ENCODE measurements around the gene CAMK2A.

The CAMK2A gene

GRCh38 chr5:150190987-150191386 is 98.6 kb downstream of the CAMK2A start:
- H3K27me3 Mint-ChIP-seq, result peaks cover 69% of the 10 kb centered on the region
- H3K9me3 Mint-ChIP-seq, result no peaks in the 10 kb centered on the region
- ATAC-seq (replicated peaks; ENCODE audit: extremely low read depth, poor library complexity, severe bottlenecking), result no peak
- H3K27ac Mint-ChIP-seq (ENCODE audit: low read depth), result no peak overlapping the region
- no peaks in the 10 kb centered on the region for H3K4me1 Mint-ChIP-seq
- DNase-seq (ENCODE audit: low spot score in 2 of 2), result no peak
- no peaks in the 10 kb centered on the region for H3K36me3 Mint-ChIP-seq (ENCODE audit: insufficient read depth)
- no peak overlapping the region for H3K4me3 Mint-ChIP-seq

- Mint-ChIP-seq H3K27ac (ENCODE audit: low read depth) (no peak overlapping the region), H3K4me3 (no peak overlapping the region), H3K36me3 (ENCODE audit: insufficient read depth) (no peaks in the 10 kb centered on the region), H3K4me1 (no peaks in the 10 kb centered on the region), H3K9me3 (no peaks in the 10 kb centered on the region), H3K27me3 (peaks cover 65% of the 10 kb centered on the region)
- DNase-seq (ENCODE audit: low spot score in 2 of 2) (no peak), ATAC-seq (replicated peaks; ENCODE audit: extremely low read depth, poor library complexity, severe bottlenecking) (no peak)
Measured at GRCh38 chr5:150190503-150190979, 99.0 kb downstream of the CAMK2A start.

- Mint-ChIP-seq H3K27me3 (peaks cover 59% of the 10 kb centered on the region), H3K36me3 (ENCODE audit: insufficient read depth) (no peaks in the 10 kb centered on the region), H3K4me1 (no peaks in the 10 kb centered on the region), H3K9me3 (no peaks in the 10 kb centered on the region), H3K27ac (ENCODE audit: low read depth) (no peak within 1 kb of the TSS), H3K4me3 (no peak within 1 kb of the TSS)
- DNase-seq (ENCODE audit: low spot score in 2 of 2) (no peak), ATAC-seq (replicated peaks; ENCODE audit: extremely low read depth, poor library complexity, severe bottlenecking) (no peak)
Measured at GRCh38 chr5:150189728-150190502, 99.7 kb downstream of the CAMK2A start, which contains the start of gene SLC6A7. TSS of gene SLC6A7 (plus strand) at chr5:150190062. CDS start at chr5:150190328, 266 bp downstream.

GRCh38 chr5:150189326-150189725 is 100.2 kb downstream of the CAMK2A start:
- no peaks in the 10 kb centered on the region for H3K9me3 Mint-ChIP-seq

GRCh38 chr5:150188146-150188842 is 101.3 kb downstream of the CAMK2A start:
- DNase-seq (ENCODE audit: low spot score in 2 of 2) (no peak), ATAC-seq (replicated peaks; ENCODE audit: extremely low read depth, poor library complexity, severe bottlenecking) (no peak)
- no peaks in the 10 kb centered on the region for H3K9me3 Mint-ChIP-seq
- no peak overlapping the region for H3K27ac Mint-ChIP-seq (ENCODE audit: low read depth)
- H3K4me3 Mint-ChIP-seq, result no peak overlapping the region
- H3K4me1 Mint-ChIP-seq, result no peaks in the 10 kb centered on the region
- peaks cover 47% of the 10 kb centered on the region for H3K27me3 Mint-ChIP-seq
- peaks cover 2% of the 10 kb centered on the region for H3K36me3 Mint-ChIP-seq (ENCODE audit: insufficient read depth)

More at GRCh38 chr5:150189326-150189725, 100.2 kb downstream of the CAMK2A start:
- DNase-seq (ENCODE audit: low spot score in 2 of 2) (no peak), ATAC-seq (replicated peaks; ENCODE audit: extremely low read depth, poor library complexity, severe bottlenecking) (no peak)
- H3K4me3 Mint-ChIP-seq, result no peak overlapping the region
- H3K27ac Mint-ChIP-seq (ENCODE audit: low read depth), result no peak overlapping the region
- H3K4me1 Mint-ChIP-seq, result no peaks in the 10 kb centered on the region
- H3K36me3 Mint-ChIP-seq (ENCODE audit: insufficient read depth), result no peaks in the 10 kb centered on the region
- H3K27me3 Mint-ChIP-seq, result peaks cover 54% of the 10 kb centered on the region

GRCh38 chr5:150186897-150187296 is 102.7 kb downstream of the CAMK2A start:
- no peak for ATAC-seq (replicated peaks; ENCODE audit: extremely low read depth, poor library complexity, severe bottlenecking)
- no peaks in the 10 kb centered on the region for H3K4me1 Mint-ChIP-seq
- H3K4me3 Mint-ChIP-seq, result no peak overlapping the region
- H3K36me3 Mint-ChIP-seq (ENCODE audit: insufficient read depth), result peaks cover 2% of the 10 kb centered on the region
- peaks cover 44% of the 10 kb centered on the region for H3K27me3 Mint-ChIP-seq
- no peak overlapping the region for H3K27ac Mint-ChIP-seq (ENCODE audit: low read depth)
- no peak for DNase-seq (ENCODE audit: low spot score in 2 of 2)
- no peaks in the 10 kb centered on the region for H3K9me3 Mint-ChIP-seq

- Mint-ChIP-seq H3K27ac (ENCODE audit: low read depth) (no peak overlapping the region), H3K9me3 (no peaks in the 10 kb centered on the region), H3K4me3 (no peak overlapping the region), H3K36me3 (ENCODE audit: insufficient read depth) (peaks cover 2% of the 10 kb centered on the region), H3K27me3 (peaks cover 44% of the 10 kb centered on the region), H3K4me1 (no peaks in the 10 kb centered on the region)
- DNase-seq (ENCODE audit: low spot score in 2 of 2) (no peak), ATAC-seq (replicated peaks; ENCODE audit: extremely low read depth, poor library complexity, severe bottlenecking) (no peak)
Measured at GRCh38 chr5:150186137-150186536, 103.4 kb downstream of the CAMK2A start.

GRCh38 chr5:150184990-150185912 is 104.3 kb downstream of the CAMK2A start:
- H3K4me3 Mint-ChIP-seq, result no peak overlapping the region
- no peaks in the 10 kb centered on the region for H3K4me1 Mint-ChIP-seq
- ATAC-seq (replicated peaks; ENCODE audit: extremely low read depth, poor library complexity, severe bottlenecking) (no peak), DNase-seq (ENCODE audit: low spot score in 2 of 2) (no peak)
- peaks cover 2% of the 10 kb centered on the region for H3K36me3 Mint-ChIP-seq (ENCODE audit: insufficient read depth)
- no peak overlapping the region for H3K27ac Mint-ChIP-seq (ENCODE audit: low read depth)
- H3K27me3 Mint-ChIP-seq, result peaks cover 38% of the 10 kb centered on the region
- no peaks in the 10 kb centered on the region for H3K9me3 Mint-ChIP-seq

GRCh38 chr5:150184006-150184405 is 105.6 kb downstream of the CAMK2A start:
- H3K4me3 Mint-ChIP-seq, result no peak overlapping the region
- no peaks in the 10 kb centered on the region for H3K9me3 Mint-ChIP-seq
- H3K4me1 Mint-ChIP-seq, result no peaks in the 10 kb centered on the region
- ATAC-seq (replicated peaks; ENCODE audit: extremely low read depth, poor library complexity, severe bottlenecking) (no peak), DNase-seq (ENCODE audit: low spot score in 2 of 2) (no peak)
- H3K36me3 Mint-ChIP-seq (ENCODE audit: insufficient read depth), result peaks cover 2% of the 10 kb centered on the region
- H3K27ac Mint-ChIP-seq (ENCODE audit: low read depth), result no peak overlapping the region
- peaks cover 27% of the 10 kb centered on the region for H3K27me3 Mint-ChIP-seq

GRCh38 chr5:150183436-150183835 is 106.1 kb downstream of the CAMK2A start:
- Mint-ChIP-seq H3K4me1 (no peaks in the 10 kb centered on the region), H3K36me3 (ENCODE audit: insufficient read depth) (peaks cover 2% of the 10 kb centered on the region), H3K27ac (ENCODE audit: low read depth) (no peak overlapping the region), H3K27me3 (peaks cover 22% of the 10 kb centered on the region), H3K4me3 (no peak overlapping the region), H3K9me3 (no peaks in the 10 kb centered on the region)
- ATAC-seq (replicated peaks; ENCODE audit: extremely low read depth, poor library complexity, severe bottlenecking), result no peak
- no peak for DNase-seq (ENCODE audit: low spot score in 2 of 2)

GRCh38 chr5:150182774-150183173 is 106.8 kb downstream of the CAMK2A start:
- H3K4me1 Mint-ChIP-seq, result no peaks in the 10 kb centered on the region
- no peak overlapping the region for H3K4me3 Mint-ChIP-seq
- H3K9me3 Mint-ChIP-seq, result no peaks in the 10 kb centered on the region
- H3K27ac Mint-ChIP-seq (ENCODE audit: low read depth), result no peak overlapping the region
- DNase-seq (ENCODE audit: low spot score in 2 of 2) (no peak), ATAC-seq (replicated peaks; ENCODE audit: extremely low read depth, poor library complexity, severe bottlenecking) (no peak)
- peaks cover 2% of the 10 kb centered on the region for H3K36me3 Mint-ChIP-seq (ENCODE audit: insufficient read depth)
- peaks cover 22% of the 10 kb centered on the region for H3K27me3 Mint-ChIP-seq

Measured in central memory CD8-positive, alpha-beta T cell (primary cell).